Testis (tissue), 2 donors: ENCODE data around the gene ESRP2.

Experiments
- CTCF ChIP-seq, 3 experiments: fragments of 450-650 bp in 2 of 3; fragments of 200-600 bp in 1 of 3; sonication (generic) in 1 of 3; IDR thresholded peaks; one replicate each; pipeline ENCODE4 v1.5.1; 2016 to 2019; ENCODE audit warnings: antibody characterized with exemption in 3 of 3, mild to moderate bottlenecking in 2 of 3, moderate library complexity in 1 of 3
- POLR2A ChIP-seq: fragments of 450-650 bp; IDR thresholded peaks from one replicate; pipeline ENCODE4 v1.6.1; 2017; ENCODE audit warnings: antibody characterized with exemption, mild to moderate bottlenecking, moderate library complexity

- TF ChIP-seq CTCF (IDR thresholded peaks at IDR 0.05): no peak
- TF ChIP-seq POLR2A: no peak
These were observed 48.4 kb downstream of the ESRP2 start for GRCh38 chr16:68187505-68187904.
